ENCODE results near the gene OLFML2B. TPM values are rescaled to one million over a fixed set of nuclear protein-coding genes. Genes with fewer than 3 reads are reported as not detected.

OLFML2B gene
- polyA plus RNA-seq, 3 donors, result 10.2 to 10.6 (median 10.4) TPM

DNA sequence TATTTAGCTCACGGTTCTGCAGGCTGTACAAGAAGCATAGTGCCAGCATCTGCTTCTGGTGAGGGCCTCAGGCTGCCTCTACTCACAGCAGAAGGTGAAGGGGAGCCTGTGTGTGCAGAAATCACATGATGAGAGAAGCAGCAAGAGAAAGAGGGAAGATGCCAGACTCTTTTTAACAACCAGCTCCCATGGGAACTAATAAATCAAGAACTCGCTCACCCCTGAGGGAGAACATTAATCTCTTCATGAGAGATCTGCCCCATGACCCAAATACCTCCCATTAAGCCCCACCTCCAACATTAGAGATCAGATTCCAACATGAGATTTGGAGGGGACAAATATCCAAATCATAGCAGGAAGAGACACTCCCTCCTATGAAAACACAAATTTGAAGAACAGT is 74.1 kb downstream of the OLFML2B start:
- DNase-seq (ENCODE audit: low read depth in 3 of 3, low spot score in 2 of 3), result no peak

DNA sequence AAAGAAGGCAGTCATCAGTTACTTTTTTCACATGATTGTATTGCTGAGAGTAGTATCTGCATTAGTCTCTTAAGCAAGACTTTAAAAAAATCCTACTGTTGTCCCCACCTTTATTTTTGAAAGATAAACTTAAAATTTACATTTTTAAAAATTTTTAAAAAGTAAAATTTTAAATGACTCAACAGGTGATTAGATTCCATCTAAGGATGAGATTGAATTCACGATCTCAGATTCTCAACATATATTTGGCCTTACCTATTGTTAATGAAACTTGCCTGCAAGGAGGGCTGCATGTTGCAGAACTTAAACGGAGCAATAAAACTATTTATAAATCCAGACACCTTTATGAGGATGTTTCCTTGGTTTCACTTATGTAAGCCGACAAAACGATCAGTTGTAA is 75.2 kb downstream of the OLFML2B start:
- DNase-seq (ENCODE audit: low read depth in 3 of 3, low spot score in 2 of 3), result no peak

DNA sequence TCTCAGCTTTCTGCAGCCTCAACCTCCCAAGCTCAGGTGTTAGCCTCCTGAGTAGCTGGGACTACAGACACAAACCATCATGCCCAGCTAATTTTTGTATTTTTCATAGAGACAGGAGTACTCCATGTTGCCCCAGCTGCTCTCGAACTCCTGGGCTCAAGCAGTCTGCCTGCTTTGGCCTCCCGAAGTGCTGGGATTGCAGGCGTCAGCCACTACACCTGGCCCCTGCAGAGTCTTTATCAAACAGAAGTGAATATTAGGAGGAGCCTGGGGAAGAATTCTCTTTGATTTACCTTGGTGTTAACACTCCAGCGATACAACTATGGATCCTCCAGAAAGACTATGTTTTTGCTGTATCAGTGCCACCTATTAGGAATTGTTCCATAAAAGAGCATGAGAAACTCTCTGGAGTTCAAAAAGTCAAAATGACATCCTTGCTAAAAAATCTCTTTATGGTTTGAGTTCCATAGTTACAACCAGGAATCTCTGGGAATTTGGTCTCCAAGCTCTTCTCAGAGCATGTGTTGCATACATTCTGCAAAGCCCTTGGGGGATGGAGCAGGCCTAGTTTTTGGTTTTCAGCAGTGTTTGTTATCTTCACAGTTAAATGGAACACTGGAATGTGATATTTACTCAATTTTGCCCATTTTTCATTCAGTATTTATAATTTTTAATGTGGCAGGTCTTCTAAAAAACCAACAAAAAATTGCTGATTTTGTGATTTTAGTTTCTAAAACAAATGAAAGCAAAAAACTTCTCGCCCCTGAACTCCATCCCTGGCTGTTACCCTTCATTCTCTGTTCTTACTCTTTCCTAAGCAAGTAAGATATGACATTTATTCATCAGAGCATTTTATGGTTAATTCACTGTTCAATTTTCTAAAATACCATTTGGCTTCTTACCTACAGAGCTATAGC is 77.3 kb downstream of the OLFML2B start:
- no peak for DNase-seq (ENCODE audit: low read depth in 3 of 3, low spot score in 2 of 3)

DNA sequence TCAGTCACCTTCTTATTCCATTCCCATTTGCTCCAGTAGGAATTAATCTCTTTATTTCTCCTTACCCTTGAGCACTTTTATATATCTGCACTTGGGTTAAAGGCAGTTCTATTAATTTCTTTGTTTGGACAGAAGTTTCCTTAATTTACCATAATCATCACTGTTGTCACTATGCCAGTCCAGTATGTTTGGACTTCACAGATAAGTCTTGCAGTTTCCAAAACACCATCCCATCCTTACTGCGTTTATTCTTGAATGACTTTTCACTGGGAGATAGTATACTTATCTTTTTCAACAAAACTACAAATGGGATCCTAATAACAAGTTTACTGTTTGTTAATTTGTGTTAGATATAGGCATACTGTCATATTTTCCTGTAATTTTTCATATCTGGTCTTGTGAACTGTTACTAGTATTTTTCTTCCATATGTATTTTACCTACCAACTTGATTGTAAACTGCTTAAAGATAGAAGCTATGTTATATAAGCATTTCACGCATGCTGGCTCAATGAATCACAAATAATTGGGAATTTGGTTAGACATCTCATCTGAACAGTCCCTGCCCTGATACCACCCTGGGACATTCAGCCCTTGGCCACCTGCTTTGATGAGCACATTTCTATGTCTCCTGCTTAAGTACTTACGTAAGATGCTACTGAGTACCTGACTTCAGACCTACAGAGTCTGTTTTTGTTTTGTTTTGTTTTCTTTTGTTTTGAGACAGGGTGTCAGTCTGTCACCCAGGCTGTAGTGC is 78.2 kb downstream of the OLFML2B start:
- no peak for DNase-seq (ENCODE audit: low read depth in 3 of 3, low spot score in 2 of 3)

DNA sequence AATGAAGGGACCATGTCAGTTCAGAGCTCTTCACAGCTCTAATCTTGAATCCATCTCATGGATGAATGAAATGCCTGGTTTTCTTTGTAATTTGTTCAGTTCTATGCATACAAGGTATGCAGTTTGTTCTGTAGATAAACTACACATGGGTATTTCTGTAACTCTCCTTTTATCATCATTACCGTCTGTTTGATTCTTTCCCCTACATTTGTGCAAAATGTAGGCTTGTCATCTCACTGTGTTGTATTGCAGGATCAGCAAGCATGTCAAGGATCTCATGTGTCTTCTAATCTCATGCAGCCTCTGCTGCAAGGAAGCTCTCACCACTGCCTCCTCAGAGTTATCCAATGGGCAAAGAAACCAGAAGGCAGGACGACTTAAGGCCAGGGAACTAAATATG is 79.3 kb downstream of the OLFML2B start:
- no peak for DNase-seq (ENCODE audit: low read depth in 3 of 3, low spot score in 2 of 3)

DNA sequence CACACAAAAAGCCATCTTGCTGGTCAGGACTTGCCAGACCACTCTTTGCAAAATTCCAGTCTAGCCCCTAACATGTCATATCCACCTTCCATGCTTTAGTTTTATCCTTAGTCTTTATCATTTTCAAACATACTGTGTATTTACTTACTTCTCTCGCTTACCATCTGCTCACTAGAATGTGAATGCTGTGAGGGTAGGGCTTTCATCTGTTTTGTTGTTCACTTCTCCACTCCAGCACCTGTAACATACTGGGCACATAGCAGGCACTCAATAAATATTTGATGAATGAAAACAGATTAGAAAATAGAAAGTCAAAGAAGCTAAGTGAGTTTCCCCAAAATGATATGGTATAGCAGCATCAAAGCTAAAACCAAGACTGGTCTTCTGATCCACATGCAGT is 79.9 kb downstream of the OLFML2B start:
- DNase-seq (ENCODE audit: low read depth in 3 of 3, low spot score in 2 of 3), result no peak

DNA sequence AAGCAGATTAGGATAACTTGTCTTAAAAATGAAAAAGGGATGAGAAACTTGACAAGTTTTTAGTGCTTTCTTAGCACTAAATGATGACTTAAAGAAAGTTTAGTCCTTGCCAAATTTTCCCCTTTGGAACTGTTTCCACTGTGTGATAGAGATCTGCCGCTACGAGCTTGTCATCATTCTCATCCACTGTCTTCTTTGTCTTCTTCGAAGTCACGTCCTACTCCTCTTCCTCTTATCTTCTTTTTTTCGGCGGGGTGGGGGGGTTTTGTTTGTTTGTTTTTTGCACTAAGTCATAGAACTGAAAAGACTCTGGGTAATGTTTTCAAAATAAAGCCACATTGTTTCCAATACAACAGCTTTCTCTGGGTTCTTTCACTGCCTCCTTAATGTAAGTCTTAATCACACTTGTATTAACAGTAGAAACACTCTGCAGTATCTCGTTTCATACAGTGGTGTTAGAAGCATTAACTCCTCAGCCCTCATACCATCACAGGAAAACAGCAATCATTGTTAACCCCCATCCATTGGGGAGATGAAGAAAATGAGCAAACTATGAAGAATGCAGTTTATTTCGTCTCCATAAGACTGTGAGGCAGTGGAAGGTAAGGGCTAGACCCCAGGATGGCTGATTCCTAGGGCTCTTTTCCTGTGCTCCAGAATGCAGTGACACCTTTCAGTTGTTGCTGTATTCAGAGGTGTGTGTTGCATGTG is 81.8 kb downstream of the OLFML2B start:
- DNase-seq (ENCODE audit: low read depth in 3 of 3, low spot score in 2 of 3), result no peak

DNA sequence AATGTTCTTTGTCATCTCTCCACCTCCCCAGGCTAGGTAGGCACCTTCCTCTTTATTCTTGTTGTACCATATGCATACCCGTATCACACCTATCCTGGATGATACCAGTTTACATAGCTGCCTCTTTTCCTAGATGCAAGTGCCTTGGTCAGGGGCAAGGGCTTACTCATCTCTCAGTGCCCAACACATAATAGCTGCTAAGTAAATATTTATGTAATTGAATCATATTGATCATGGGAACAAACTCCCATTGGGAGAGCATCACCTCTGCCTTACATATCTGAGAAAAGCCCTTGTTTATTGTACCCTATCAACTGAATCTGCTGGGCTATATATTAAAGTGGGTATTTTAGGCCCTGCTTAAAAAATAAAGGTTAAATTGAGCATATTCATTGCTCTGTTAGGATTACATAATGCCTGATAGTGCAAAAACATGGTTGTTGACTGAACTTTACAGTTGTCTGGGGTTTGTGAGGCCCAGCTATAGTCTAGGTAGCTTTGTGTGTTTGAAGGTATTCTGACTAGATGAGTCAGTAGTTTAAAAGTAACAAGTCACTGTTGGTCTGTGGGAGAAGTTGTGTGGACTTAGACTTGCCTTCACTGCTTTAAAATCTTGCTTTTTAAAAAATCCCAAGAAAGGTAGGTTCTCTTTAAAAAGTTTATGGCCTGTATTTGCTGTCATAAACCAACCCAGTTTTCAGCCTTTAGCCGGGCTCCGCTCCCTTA is 82.6 kb downstream of the OLFML2B start:
- DNase-seq (ENCODE audit: low read depth in 3 of 3, low spot score in 2 of 3), result no peak

DNA sequence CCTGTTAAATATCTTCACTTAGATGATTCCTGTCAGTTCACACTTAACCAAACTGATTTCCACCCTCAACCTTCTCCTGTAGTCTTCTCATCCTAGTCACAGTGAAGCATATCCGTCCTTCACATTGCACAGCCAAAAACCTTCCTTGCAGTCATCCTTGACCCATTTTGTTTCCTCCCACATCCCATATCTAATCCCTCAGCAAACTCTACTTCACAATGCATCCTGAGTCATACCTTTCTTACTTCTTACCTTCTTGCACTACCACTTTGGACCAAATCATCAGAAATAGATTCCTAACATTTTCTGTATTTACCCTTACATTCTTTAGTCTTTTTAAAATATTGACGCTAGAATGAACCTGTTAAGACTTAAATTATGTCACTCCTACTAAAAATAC is 86.9 kb downstream of the OLFML2B start:
- DNase-seq (ENCODE audit: low read depth in 3 of 3, low spot score in 2 of 3), result no peak

DNA sequence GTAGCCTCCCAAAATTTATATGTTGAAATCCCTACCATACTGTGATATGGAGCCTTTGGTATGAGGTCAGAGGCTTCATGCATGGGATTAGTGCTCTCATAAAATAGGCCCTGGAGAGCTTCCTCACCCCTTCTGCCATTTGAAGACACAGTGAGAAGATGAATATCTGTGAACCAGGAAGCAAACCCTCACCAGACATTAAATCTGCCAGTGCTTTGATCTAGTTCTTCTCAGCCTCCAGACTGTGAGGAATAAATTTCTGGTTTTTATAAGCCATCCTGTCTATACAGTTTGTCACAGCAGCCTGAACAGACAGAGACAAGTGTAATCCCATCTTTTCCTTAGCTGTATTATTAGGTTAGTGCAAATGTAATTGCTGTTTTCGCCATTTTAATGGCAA is 88.4 kb downstream of the OLFML2B start:
- no peak for DNase-seq (ENCODE audit: low read depth in 3 of 3, low spot score in 2 of 3)

DNA sequence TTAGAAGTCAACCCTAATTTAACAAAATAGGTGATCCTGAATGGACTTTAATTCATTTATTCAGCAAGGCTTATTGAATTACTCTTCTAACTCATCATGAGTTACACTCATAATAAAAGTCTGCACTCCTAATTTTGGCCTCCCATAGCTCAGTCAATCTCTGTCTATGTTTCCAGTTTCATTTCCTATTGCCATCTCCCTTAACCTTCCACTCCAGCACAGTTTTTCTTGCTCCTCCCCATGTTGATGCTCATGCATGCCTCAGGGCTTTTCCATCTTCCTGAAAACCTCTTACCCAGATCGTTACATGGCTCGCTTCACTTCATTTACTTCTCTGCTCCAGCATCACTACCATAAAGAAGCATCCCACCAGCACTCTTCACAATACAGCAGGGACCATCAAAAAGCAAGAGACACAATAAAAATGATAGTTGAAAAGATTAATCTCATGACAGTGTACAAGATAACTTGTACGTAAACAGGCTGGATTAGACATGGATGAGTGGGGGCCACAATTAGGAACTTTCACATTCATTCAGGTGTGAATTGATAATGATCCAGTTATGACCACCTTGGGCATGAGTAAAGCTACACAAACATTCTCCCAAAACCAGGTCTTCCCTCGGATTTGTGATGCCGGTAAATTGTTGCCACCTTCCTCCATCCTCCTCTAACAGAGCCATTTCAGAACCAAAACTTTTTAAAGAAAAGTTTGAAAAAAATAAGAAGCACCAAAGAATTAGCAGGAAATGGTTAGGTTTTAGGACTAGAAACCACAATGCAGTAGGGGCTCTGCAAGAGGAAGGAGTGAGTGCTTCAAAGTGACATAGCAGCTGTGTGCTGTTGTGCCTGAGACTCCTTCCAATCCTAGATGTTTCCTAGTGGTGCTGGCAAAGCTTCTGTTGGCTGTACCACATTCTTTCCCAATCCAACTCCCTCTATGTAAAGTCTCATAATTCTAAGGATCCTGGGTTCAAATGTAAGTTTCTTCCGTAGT is 89.8 kb downstream of the OLFML2B start:
- DNase-seq (ENCODE audit: low read depth in 3 of 3, low spot score in 2 of 3), result no peak

Other genes with a start within 250 kb of the OLFML2B start
- 10 to 100 TPM in 1 of 3 donors, 1 to 10 TPM in 2; 8.9 to 10.2 (median 9.0) TPM for gene NOS1AP, start 45.8 kb upstream of the OLFML2B start, polyA plus RNA-seq (ENCODE audit: insufficient read length in 3 of 3)

Data from right renal cortex interstitium (tissue), 3 donors.